GM23338 (cell line): ENCODE measurements around the gene EIF2B5.

Source experiments
- EZH2 ChIP-seq: fragments of 200-600 bp; sonication (generic); IDR thresholded peaks from one replicate; pipeline ENCODE4 v1.8.0; 2017; ENCODE audit warnings: antibody characterized with exemption, mild to moderate bottlenecking, low read depth; ENCODE audit not compliant: unreplicated experiment
- POLR2AphosphoS5 ChIP-seq: IDR thresholded peaks from 2 replicates; pipeline ENCODE4 v1.6.1; 2016; ENCODE audit warnings: antibody characterized with exemption, low read depth
- TF ChIP-seq, protein P1 (sequence below), 2 experiments: fragments of 200-600 bp in 1 of 2; sonication (generic) in 1 of 2; conservative IDR thresholded peaks; 2 replicates each; pipeline versions ENCODE4 v1.5.1 to v1.6.1; 2016 to 2017; ENCODE audit warnings: antibody characterized with exemption in 2 of 2, low read depth in 2 of 2, mild to moderate bottlenecking in 2 of 2, moderate library complexity in 1 of 2
- TF ChIP-seq, protein P2 (sequence below): IDR thresholded peaks from 2 replicates; pipeline ENCODE4 v1.6.1; 2016; ENCODE audit warnings: antibody characterized with exemption

DNA sequence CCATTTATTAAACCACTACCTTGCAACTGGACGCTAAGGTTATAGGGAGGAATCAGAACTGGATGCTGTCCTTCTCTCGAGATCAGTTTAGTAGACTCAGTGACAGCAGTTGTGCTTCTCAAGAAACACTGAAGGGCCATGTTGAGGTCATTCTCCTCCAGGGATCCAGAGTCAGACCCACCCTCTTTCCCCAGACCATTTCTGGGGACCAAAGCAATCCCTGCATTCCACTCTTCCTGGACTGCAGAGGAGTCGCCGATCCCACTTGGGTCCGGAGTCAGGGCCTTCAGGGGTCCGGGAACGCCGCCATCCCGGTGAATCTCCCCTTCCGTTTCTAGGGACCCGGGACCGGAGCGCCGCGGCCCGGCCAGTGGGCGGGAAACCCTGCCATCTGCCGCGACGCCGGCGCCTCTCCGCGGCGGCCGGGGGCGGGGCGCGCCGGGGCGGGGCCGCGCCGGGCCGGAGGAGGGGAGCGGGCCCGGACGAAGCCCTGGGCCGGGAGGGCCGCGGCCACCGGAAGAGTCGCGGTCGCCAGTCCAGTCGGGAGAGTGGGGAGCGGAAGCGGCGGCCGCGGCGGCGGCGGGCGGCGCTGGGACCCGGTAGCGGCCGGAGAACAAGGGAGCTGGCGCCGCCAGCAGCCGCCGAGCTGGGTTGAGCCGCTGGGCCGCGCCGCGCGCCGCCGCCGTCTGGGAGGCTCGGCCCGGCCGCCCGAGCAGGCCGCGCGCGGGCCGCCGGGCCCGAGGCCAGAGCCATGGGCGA lies 19.9 kb downstream of the EIF2B5 start, which contains the start of gene DVL3:
- TF ChIP-seq, protein P1, sequence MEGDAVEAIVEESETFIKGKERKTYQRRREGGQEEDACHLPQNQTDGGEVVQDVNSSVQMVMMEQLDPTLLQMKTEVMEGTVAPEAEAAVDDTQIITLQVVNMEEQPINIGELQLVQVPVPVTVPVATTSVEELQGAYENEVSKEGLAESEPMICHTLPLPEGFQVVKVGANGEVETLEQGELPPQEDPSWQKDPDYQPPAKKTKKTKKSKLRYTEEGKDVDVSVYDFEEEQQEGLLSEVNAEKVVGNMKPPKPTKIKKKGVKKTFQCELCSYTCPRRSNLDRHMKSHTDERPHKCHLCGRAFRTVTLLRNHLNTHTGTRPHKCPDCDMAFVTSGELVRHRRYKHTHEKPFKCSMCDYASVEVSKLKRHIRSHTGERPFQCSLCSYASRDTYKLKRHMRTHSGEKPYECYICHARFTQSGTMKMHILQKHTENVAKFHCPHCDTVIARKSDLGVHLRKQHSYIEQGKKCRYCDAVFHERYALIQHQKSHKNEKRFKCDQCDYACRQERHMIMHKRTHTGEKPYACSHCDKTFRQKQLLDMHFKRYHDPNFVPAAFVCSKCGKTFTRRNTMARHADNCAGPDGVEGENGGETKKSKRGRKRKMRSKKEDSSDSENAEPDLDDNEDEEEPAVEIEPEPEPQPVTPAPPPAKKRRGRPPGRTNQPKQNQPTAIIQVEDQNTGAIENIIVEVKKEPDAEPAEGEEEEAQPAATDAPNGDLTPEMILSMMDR (conservative IDR thresholded peaks at IDR 0.05; ENCODE audit: low read depth in 2 of 2) = no peak
- TF ChIP-seq, protein P2, sequence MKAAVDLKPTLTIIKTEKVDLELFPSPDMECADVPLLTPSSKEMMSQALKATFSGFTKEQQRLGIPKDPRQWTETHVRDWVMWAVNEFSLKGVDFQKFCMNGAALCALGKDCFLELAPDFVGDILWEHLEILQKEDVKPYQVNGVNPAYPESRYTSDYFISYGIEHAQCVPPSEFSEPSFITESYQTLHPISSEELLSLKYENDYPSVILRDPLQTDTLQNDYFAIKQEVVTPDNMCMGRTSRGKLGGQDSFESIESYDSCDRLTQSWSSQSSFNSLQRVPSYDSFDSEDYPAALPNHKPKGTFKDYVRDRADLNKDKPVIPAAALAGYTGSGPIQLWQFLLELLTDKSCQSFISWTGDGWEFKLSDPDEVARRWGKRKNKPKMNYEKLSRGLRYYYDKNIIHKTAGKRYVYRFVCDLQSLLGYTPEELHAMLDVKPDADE = no peak; the same call in 1 of the 2 replicates
- TF ChIP-seq EZH2 = no peak
- peak; percentile 48 for TF ChIP-seq POLR2AphosphoS5
